GM12891 (cell line): ENCODE measurements around the gene PPP5C.
"Not testable (repeated sequence)": the region's sequence is repeated elsewhere in the genome, so short reads cannot be mapped to it uniquely, and the experiment has no call there.

ENCODE experiments used
- DNase-seq: peaks from one replicate; pipeline ENCODE4 v3.0.0; 2011; ENCODE audit warnings: low spot score; ENCODE audit not compliant: insufficient read length
- FAIRE-seq: peaks from 2 replicates; lab custom pipeline; 2011; peaks lifted over from hg19 to GRCh38; lab: Jason Lieb, UNC
- PAX5 ChIP-seq: IDR thresholded peaks from 2 replicates; pipeline ENCODE4 v1.6.1; 2011; ENCODE audit warnings: low read length, moderate library complexity, mild to moderate bottlenecking; ENCODE audit not compliant: insufficient read depth, severe bottlenecking
- POLR2A ChIP-seq: IDR thresholded peaks from 2 replicates; pipeline ENCODE4 v1.6.1; 2011; ENCODE audit warnings: low read depth, low read length, control low read depth
- POLR2AphosphoS5 ChIP-seq: IDR thresholded peaks from 2 replicates; pipeline ENCODE4 v1.6.1; 2011; ENCODE audit warnings: low read depth, low read length, control low read depth
- POU2F2 ChIP-seq: IDR thresholded peaks from 2 replicates; pipeline ENCODE4 v1.6.1; 2011; ENCODE audit warnings: low read depth, mild to moderate bottlenecking, control low read depth, low read length, moderate library complexity
- SPI1 ChIP-seq: IDR thresholded peaks from 2 replicates; pipeline ENCODE4 v1.6.1; 2011; ENCODE audit warnings: low read depth, low read length, control low read depth
- TAF1 ChIP-seq: IDR thresholded peaks from 2 replicates; pipeline ENCODE4 v1.6.1; 2011; ENCODE audit warnings: low read depth, low read length, control low read depth

PPP5C gene

GRCh38 chr19:46412650-46413261 is 65.9 kb downstream of the PPP5C start:
- no peak for DNase-seq
- TF ChIP-seq SPI1 (no peak), POLR2A (no peak), POU2F2 (no peak), PAX5 (no peak), TAF1 (no peak), POLR2AphosphoS5 (no peak)
- no peak for FAIRE-seq

- FAIRE-seq = no peak
- DNase-seq = no peak
- TF ChIP-seq POLR2AphosphoS5 = no peak
- TF ChIP-seq POU2F2 = no peak
- no peak for TF ChIP-seq SPI1
- TF ChIP-seq PAX5 = no peak
- TF ChIP-seq POLR2A = no peak
- no peak for TF ChIP-seq TAF1
Measured at GRCh38 chr19:46413262-46414031, 66.6 kb downstream of the PPP5C start, which contains the start of gene CCDC8. CCDC8 (minus strand) TSS chr19:46413564; CDS start chr19:46412810, 754 bp downstream.

GRCh38 chr19:46414899-46415298 is 68.0 kb downstream of the PPP5C start:
- not testable (repeated sequence) for FAIRE-seq, DNase-seq

GRCh38 chr19:46415804-46416709 is 69.2 kb downstream of the PPP5C start:
- not testable (repeated sequence) for FAIRE-seq, DNase-seq

- FAIRE-seq (no peak), DNase-seq (no peak)
- TF ChIP-seq POLR2A (no peak), POU2F2 (no peak), TAF1 (no peak), SPI1 (no peak), POLR2AphosphoS5 (no peak), PAX5 (no peak)
Measured at GRCh38 chr19:46420056-46420455, 73.2 kb downstream of the PPP5C start.

GRCh38 chr19:46422344-46422743 is 75.5 kb downstream of the PPP5C start:
- TF ChIP-seq PAX5 = no peak
- no peak for TF ChIP-seq SPI1
- no peak for TF ChIP-seq TAF1
- no peak for TF ChIP-seq POU2F2
- no peak for TF ChIP-seq POLR2AphosphoS5
- TF ChIP-seq POLR2A = no peak
- FAIRE-seq (no peak), DNase-seq (no peak)

- FAIRE-seq (peak; percentile 13), DNase-seq (no peak)
- TF ChIP-seq SPI1 = 0 out of 2 replicates have a peak, but pooled peaks have one; percentile 30
- no peak for TF ChIP-seq POLR2A
Measured at GRCh38 chr19:46423188-46423587, 76.3 kb downstream of the PPP5C start.

- FAIRE-seq = no peak
- no peak for TF ChIP-seq POLR2AphosphoS5
- no peak for TF ChIP-seq POU2F2
- TF ChIP-seq PAX5 = no peak
- TF ChIP-seq SPI1 = no peak
- no peak for TF ChIP-seq TAF1
- no peak for TF ChIP-seq POLR2A
- DNase-seq = no peak
Measured at GRCh38 chr19:46426035-46426505, 79.2 kb downstream of the PPP5C start.

GRCh38 chr19:46426506-46427162 is 79.7 kb downstream of the PPP5C start:
- TF ChIP-seq SPI1 (no peak), POLR2AphosphoS5 (no peak), POU2F2 (no peak), TAF1 (no peak), POLR2A (no peak), PAX5 (no peak)
- FAIRE-seq (peak; percentile 91), DNase-seq (peak; percentile 62)
